Left ventricle myocardium superior (tissue), 1 donor: ENCODE results near the gene ZNF518B. TPM values are rescaled to one million over a fixed set of nuclear protein-coding genes. Genes with fewer than 3 reads are reported as not detected.

ENCODE experiments used
- ATAC-seq: fragments of 200-7000 bp; cut with Tn5 transposase; one replicate; pipeline ENCODE4 v1.9.1; 2020; ENCODE audit warnings: mild to moderate bottlenecking, moderate library complexity
- DNase-seq: peaks from one replicate; pipeline ENCODE4 v3.0.0-alpha.2; 2020
- intact Hi-C: fragments of 100-400 bp; cut with micrococcal nuclease; formaldehyde crosslinking; loops from one replicate; pipeline ENCODE4 v1.11.0; 2022
- long read RNA-seq: library from polyadenylated mRNA; unstranded; transcript quantifications from one replicate; pipeline ENCODE4 v2.0.0, GENCODE V29; 2021
- total RNA-seq: library from RNA; stranded (reverse); fragmentation: NEBNext Ultra II Directional; extraction: Animal tissue kit (Norgen Biotek cat#: 25700); gene quantifications from one replicate; pipeline ENCODE4 v1.2.1, GENCODE V29; 2021
- donor health status: DM: no; HTN: yes; CAD: no; lungs with severe emphysema.

Gene ZNF518B, protein sequence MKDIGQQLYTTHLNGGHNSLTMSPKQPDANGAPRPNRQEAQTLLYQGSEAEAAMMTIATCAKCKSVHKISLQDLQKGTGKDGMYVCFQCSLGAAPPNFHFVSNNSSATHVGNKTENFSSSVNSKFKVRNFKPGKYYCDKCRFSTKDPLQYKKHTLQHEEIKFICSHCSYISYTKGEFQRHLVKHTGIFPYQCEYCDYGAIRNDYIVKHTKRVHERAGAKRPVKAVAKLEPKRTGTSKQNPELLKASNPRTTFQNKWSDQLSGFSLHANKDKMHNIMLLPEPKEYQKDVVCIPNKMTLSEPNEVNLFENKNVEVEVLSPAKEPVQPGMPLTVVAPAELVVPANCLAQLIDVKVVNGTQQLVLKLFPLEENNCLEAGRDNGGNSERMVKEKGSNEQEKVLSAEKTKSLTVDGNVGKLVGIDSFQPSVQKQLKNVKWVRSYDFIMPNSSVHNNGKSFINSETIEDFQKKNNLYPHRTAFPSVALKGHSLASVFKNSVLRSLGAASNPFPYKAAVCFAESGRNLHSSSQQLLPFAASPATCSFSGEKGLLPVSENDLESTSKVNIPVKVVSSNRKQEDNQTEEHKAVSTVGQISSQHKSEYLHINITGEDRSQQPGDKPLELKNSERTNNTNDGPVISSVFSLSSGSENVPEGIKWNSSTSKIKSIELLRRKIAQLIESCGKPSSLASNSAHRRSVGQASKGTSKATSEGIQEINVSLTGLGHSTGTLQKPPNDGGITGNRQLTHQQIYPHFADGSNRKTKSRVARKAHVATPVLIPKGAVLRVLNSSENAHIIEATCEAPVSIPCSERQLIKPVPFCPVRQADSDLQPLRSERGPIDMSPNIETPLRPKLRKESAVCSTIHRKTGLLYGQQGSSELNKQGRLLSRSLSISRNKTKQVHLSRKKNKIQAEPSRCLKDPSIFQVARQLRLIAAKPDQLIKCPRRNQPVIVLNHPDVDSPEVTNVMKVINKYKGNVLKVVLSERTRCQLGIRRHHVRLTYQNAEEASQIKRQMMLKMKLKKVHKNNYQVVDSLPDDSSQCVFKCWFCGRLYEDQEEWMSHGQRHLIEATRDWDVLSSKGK
- total RNA-seq = 21.8 TPM
- long read RNA-seq, full-length matches to known transcripts = 16 of 24 reads
- long read RNA-seq, partial matches to known transcripts = 0 of 24 reads
- long read RNA-seq, other reads (novel, unspliced or antisense) = 8 of 24 reads

DNA sequence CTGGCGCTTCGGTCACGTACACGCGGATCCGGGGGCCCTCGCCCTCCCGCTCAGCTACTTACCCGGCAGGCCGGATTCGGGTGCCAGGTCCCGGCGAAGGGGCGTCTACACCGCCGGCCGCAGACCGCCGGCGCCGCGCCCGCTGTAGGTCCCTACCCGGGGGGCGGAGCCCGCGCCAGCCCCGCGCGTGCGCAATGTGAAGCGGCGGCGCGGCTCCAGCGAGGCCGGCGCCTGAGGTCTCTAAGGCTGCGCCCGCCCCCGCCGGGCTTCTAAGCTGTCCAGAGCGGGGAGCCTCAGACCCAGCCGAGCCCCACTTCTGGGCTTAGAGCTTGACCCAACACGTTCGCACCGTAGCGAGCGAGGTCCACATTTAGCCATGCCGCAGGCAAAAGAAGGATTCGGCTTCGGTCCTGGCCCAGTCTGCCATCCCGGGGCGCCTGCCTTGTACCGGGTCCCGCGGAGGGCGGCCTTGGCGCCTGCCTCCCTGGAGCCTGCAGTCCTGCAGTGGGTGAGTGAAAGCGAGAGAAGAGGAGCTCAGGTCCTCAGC is at the start of gene ZNF518B:
ZNF518B (minus strand) TSS at position 172 of the 547 bp plus-strand sequence. CDS start 11,098 bp downstream, outside the sequence.
- peak; percentile 92 for ATAC-seq
- DNase-seq = peak; percentile 87
- intact Hi-C loops = no loop called here

DNA sequence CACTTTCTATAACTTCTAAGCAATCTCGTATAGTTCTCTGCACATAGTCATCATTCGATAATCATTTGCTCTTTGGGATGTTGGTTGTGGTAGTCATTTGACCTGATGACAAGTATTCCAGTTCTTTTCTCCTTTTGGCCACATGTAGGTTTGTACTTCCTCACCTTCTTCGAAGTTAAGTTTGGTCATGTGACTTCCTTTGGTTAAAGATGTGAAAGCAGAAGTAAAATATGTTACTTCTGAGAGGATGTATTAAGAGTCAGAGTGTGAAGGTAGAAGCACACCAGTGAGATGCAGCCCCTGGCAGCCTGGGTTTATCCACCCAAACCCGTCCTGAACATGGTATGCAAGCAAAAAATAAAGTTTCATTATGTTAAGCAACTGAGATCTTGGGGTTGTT is 48.9 kb upstream of the ZNF518B start:
- intact Hi-C loops = no loop called here
- no peak for ATAC-seq
- DNase-seq = no peak

DNA sequence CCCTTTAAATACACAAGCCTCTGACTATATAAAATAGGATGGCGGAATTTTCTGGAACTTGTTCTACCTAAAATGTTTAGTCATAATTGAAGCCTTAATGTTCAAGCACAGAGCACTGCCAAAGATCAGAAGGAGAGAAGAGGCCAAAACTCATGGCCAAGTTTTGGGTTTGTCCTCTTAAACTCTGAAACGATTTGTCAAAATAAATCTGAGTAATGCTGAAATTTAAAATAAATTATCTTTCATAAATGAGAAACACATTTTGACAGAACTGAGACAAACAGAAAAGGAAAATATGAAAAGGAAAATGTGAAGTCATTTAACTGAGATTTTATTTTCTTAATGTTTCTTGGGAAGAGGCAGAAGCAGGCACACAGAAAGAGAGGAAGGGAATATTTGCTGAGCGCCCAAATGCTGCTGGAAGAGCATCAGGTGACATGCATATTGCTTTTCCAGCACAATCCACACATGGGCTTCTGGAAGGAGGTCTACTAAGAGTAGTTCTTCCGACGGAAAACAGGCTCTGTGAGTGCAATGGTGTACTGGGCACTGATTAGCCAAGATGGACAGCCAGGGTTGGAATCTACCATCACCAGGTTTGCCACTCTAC is 47.4 kb upstream of the ZNF518B start:
- DNase-seq (no peak), ATAC-seq (no peak)
- intact Hi-C loops = no loop called here

DNA sequence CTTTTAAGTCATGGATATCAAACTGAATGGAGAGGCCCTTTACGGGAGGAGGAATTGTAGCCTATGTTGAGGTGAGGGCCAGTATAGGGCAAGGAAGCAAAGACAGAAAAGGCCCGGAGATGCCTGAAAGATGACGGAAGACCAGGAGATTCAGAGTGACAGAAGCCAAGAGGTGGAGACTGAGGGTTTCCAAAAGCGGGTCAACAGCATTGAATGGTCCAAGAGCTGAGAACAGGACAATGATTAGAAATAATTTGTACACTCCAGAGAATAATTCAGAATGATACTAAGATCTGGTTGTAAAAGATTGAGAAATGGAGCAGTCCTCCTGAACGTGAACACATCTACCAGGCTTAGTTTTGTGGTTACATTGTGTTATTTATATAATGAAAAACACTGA is 45.5 kb upstream of the ZNF518B start:
- intact Hi-C loops = no loop called here
- no peak for ATAC-seq
- DNase-seq = no peak

DNA sequence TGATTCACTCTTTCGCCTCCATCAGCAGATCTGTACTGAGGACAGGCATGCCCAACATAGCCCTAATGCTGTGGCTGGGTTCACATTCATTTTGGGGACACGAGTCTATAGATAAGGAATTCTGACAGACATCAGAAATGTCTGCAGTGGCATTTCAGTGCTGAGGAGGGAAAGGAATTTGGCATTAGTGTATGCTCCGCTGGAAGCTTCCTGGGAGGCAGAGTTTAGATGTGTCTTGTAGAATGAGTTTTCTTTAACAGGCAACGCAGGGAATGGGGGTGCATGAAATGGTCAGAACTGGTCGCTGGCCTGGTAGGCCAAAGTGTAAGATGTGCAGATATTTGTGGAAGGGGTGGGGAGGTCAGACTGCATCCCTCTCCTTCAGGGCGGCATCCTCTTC is 43.5 kb upstream of the ZNF518B start:
- ATAC-seq = no peak
- DNase-seq = no peak
- intact Hi-C loops = no loop called here

DNA sequence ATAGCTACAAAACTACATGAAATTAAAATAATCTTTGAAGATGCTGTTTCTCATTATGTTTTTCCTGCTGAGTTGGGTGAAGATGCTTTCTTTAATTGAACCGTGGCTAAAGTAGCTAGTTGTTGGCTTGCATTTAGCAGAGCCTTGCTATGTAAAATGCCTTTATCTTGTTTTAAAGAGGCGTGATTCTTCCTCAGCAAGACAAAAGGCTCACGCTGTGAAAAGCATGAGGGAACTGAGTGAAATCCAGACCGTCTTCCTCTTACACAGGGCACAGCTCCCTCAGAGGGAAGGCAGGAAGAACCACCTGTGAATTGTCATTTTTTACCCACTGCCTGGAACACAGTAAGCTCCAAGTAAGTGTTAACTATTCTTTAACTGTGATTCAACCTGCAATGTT is 39.0 kb upstream of the ZNF518B start:
- DNase-seq = no peak
- ATAC-seq = no peak
- intact Hi-C loops = no loop called here

DNA sequence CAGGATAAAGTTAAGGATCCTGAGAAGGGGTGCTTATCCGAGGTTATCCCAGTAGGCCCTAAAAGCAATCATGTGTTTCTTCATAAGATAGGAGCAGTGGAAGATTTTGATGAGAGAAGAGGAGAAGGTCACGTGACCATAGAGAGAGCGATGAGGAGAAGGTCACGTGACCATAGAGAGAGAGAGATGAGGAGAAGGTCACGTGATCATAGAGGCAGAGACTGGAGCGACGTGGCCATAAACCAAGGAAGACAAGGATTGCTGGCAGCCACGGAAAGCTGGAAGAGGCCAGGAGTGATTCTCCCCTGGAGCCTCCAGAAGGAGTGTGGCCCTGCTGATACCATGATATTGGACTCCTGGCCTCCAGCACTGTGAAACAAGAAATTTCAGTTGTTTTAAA is 38.4 kb upstream of the ZNF518B start:
- no peak for DNase-seq
- ATAC-seq = no peak
- intact Hi-C loops = no loop called here

DNA sequence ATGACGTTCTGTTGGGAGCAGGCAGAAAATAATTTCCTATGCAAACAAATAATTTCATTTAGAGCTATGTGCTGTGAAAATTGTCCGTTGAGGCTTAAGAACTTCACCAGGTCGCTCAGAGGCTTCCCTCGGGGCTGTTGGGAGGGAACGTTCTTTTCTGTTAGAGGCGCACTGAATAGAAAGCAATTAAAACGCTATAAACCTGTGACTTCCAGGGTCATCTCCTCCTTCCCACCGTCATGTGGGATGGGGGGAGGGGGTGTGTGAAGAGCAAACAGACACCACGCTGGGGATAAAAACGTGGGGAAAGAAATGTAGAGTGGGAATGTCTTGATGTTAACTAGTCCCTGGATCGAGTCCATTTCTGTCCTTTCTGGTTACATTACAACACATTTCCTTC is 35.2 kb upstream of the ZNF518B start:
- ATAC-seq = no peak
- no peak for DNase-seq
- intact Hi-C loops = no loop called here

DNA sequence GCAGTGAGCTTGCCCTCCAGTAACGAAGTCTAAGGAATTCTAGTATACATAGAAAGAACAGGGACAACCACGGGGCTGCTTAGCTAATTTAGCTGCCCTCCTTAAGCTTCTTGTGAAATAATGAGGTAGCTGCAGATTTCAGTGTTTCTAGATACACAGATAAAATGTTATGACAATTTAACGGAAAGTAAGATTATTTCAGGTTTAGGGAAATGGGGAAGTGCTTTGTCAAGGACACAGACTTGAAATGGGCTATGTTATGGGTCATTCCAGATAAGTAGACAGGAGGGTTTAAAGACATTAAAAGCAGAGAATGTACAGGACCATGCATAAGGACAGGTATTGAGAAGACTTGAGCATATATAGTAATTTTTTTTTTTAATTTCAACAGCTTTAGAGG is 34.2 kb upstream of the ZNF518B start:
- DNase-seq (no peak), ATAC-seq (no peak)
- intact Hi-C loops = no loop called here

DNA sequence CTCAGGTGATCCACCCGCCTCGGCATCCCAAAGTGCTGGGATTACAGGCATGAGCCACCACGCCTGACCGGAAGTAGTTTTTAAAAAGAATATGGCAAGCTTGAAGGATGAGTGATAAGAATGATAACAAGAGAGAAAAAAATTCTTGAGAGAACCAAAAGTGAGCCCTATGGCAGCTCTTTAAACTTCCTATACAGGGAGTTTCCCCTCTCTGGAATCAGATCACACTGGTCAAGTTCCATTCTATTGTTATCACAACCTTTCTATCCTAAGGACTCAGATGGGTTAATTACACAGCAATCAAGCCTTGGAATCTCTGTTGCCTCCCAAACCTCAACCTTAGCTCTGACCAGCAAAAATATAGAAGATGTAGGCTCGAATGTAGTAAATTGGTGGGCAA is 33.8 kb upstream of the ZNF518B start:
- ATAC-seq = no peak
- DNase-seq = no peak
- intact Hi-C loops = no loop called here

DNA sequence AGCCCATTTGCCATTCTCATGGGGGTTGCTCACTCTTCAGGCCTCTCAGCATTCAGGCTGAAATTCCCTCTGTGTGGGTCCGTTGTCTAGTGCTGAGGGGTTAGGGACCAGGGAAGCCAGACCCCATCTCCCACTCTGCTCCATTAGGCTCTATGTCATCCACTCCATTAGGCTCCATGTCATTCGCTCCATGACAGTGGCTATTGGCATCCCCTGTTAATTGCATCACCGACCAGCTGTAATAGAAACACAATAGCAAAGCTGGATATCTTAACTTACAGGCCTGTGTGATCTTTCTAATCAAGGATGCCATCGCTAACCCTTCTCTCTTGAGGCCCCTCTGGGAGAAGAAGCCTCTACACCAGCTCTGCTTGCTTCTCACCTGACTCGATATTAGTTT is 25.7 kb upstream of the ZNF518B start:
- intact Hi-C loops = no loop called here
- DNase-seq (no peak), ATAC-seq (no peak)

DNA sequence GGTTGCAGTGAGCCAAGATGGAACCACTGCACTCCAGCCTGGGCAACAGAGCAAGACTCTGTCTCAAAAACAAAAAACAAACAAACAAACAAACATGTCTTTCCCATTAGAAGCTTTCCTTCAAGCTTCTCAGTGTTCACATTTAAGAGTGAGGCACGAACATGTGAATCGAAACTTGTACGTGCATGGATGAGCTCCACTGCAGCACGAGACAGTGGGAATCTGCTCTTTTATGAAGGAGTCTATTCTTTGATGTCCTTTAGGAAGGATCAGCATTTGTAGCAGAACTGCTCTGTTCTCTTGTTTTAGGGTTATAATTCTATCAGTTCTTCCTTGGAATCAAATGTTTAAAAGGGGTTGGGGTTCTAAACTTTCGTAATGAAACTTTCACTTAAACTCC is 23.4 kb upstream of the ZNF518B start:
- DNase-seq (no peak), ATAC-seq (no peak)
- intact Hi-C loops = no loop called here

DNA sequence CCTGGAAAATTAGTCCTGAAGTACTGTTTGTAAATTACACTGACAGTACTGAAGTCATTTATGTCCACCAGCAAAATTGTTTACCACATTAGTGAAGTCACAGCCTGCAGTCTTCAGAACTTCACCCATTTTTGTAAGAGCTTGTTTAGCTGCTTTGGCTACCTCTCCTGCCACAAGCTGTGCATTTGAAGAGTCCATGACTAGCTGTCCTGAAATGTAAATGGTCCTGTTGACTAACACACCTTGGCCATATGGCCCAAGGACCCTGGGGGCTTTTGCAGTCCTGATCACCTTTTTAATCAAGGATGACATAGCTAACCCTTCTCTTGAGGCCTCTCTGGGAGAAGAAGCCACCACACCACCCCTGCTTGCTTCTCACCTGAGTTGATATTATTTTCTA is 21.4 kb upstream of the ZNF518B start:
- intact Hi-C loops = no loop called here
- ATAC-seq = no peak

DNA sequence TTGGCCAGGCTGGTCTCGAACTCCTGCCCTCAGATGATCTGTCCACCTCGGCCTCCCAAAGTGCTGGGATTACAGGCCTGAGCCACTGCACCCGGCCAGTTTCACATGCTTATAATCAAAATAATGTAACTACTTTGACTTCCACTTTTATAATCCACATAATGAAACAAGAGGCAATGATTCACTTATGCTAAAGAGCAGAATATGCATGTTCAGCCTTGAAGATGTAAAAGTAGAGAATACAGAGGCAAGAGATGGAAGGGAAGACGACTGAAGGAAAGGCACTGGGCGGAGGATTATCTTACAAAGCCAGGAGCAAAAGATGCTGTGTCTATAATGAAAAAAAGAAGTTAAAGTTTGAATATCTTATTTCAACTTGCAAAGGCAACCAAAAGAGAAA is 13.3 kb upstream of the ZNF518B start:
- ATAC-seq (no peak), DNase-seq (no peak)
- intact Hi-C loops = no loop called here

More for the DNA sequence above, 21.4 kb upstream of the ZNF518B start:
- DNase-seq = no peak

DNA sequence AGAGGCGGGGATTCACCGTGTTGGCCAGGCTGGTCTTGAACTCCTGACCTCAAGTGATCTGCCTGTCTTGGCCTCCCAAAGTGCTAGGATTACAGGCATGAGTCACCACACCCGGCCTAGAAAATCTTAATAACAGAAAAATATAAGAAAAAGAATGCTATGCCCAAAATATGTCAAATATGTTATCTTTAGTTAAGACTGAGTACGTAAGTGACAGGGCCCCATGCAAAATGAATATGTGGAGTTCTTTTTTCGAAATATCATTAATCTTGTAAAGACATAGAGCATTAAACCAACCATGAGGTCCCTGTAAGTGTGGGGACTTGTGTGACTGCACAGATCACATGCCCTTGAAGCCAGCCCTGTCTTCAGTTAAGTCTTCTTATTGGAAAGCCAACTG is 8.9 kb upstream of the ZNF518B start:
- intact Hi-C loops = no loop called here
- DNase-seq (no peak), ATAC-seq (no peak)

DNA sequence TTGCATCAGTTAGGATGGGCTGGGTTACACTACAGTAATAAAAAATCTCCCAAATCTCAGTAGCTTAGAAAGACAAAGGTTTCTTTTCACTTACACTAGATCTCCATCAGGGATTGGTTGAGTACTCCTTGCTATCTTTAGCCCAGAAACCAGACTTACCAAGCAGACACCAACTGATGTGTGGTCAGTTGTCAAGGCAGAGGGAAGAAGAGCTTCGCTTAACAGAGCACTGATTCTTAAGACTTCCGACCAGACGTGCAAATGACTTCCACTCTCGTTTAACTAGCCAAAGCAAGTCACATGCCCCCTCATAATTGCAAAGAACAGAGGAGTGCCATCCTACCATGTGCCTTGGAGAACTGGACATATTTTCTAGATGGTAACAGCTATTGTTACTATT is 5.7 kb upstream of the ZNF518B start:
- DNase-seq = no peak
- no peak for ATAC-seq
- intact Hi-C loops = no loop called here

DNA sequence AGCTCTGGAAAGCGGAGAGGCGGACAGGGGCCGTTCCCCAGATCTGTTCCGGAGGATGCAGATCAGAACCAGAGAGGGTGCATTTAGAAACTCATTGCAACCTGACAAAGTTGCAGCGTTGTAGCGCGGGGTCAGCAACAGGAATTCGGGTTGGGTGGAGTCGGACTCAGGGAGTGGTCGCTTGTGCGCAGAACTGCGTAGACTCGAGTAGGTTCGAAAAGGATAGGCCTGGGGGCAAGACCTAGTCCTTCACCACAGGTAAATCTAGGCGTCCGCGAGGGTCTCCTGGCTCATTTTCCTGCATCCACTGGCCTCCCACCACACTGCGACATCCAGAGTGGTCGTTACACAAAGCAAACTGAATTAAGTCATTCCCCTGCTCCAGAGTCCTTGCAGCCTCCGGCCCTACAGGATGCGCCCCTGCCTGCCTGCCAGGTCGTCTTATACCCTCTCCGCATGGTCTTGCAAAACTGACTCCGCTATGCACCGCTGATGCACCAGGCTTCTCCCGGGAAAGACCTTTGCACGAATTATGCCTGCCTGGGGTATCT is 4.7 kb upstream of the ZNF518B start:
- ATAC-seq (no peak), DNase-seq (no peak)
- intact Hi-C loops = no loop called here

DNA sequence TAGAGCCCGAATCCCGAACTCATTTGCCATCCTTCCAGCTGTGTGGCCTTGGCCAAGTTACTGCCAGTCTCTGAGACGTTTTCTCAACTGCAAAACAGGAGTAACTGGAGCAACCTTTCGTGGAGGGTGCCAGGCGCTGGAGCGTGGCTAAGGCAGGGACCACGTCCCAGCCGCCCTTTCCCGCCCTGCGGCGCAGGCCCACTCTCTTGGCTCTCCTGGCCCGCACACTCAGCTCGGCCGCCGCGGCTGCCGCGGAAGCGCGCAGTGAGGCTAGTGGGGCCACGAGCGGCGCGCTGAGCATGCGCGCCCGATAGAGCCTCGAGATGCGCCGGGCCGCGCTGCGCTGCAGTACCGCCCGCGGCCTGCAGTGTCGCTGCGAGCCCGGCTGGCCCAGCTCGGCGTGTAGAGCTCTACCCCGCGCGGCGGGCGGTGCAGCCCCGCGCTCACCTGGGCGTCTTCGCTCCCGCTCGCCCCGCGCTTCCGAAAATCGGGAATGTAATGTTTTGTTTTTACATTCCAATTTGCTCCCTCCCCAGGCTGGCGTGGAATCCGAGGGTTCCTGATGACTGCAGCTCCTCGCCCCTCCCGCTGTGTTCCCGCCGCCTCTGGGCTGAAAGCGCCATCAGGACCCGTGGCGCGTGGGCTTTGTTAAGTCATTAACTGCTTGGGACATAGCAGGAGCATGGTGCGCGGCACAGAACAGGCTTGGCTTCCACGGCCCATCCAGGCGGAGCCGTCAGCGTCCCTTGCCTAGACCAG is 4.0 kb upstream of the ZNF518B start:
- DNase-seq (peak; percentile 78), ATAC-seq (peak; percentile 86)
- intact Hi-C loops = no loop called here
